IPS-NIHi7 (cell line): ENCODE measurements around the gene RBM17.
A peak's percentile ranks its signal among the peaks of the same experiment; 100 is the strongest.
"Not testable (repeated sequence)": the region's sequence is repeated elsewhere in the genome, so short reads cannot be mapped to it uniquely, and the experiment has no call there.

Experiments
- DNase-seq: peaks from one replicate; pipeline ENCODE4 v3.0.0; 2012; ENCODE audit warnings: mixed read lengths; ENCODE audit errors: extremely low spot score

The RBM17 gene

GRCh38 chr10:6161921-6162320, 73.1 kb downstream of the RBM17 start:
- DNase-seq = no peak

- DNase-seq = no peak
Measured at GRCh38 chr10:6162589-6163356, 73.9 kb downstream of the RBM17 start.

- peak; percentile 92 for DNase-seq
Measured at GRCh38 chr10:6163364-6164270, 74.8 kb downstream of the RBM17 start.

- DNase-seq = no peak
Measured at GRCh38 chr10:6164271-6165095, 75.6 kb downstream of the RBM17 start.

GRCh38 chr10:6165221-6165725, 76.4 kb downstream of the RBM17 start:
- no peak for DNase-seq

- not testable (repeated sequence) for DNase-seq
Measured at GRCh38 chr10:6165933-6166332, 77.1 kb downstream of the RBM17 start.
